IPS-15b (cell line): Measurements from ENCODE around the gene PAF1.

Experiments
- H3K27me3 ChIP-seq: one replicate; pipeline ENCODE4 v1.6.1; 2013; ENCODE audit warnings: low read length; ENCODE audit not compliant: control insufficient read depth, insufficient read depth
- H3K36me3 ChIP-seq: one replicate; pipeline ENCODE4 v1.6.1; 2013; ENCODE audit warnings: low read length; ENCODE audit not compliant: control insufficient read depth, insufficient read depth
- H3K4me1 ChIP-seq: one replicate; pipeline ENCODE4 v1.6.1; 2013; ENCODE audit warnings: mild to moderate bottlenecking, low read length; ENCODE audit not compliant: control insufficient read depth, insufficient read depth
- H3K4me3 ChIP-seq: one replicate; pipeline ENCODE4 v1.5.1; 2013; ENCODE audit warnings: low read depth, low read length
- H3K9ac ChIP-seq: one replicate; pipeline ENCODE4 v1.6.1; 2013; ENCODE audit warnings: low read depth, mild to moderate bottlenecking, low read length
- H3K9me3 ChIP-seq: one replicate; pipeline ENCODE4 v1.6.1; 2013; ENCODE audit warnings: mild to moderate bottlenecking, low read length; ENCODE audit not compliant: control insufficient read depth, insufficient read depth

The PAF1 gene

GRCh38 chr19:39369200-39369599, 21.7 kb downstream of the PAF1 start:
- H3K4me3 ChIP-seq: no peak overlapping the region
- H3K9ac ChIP-seq: no peak overlapping the region
- peaks cover 24% of the 10 kb centered on the region for H3K36me3 ChIP-seq
- no peaks in the 10 kb centered on the region for H3K9me3 ChIP-seq
- no peaks in the 10 kb centered on the region for H3K4me1 ChIP-seq
- no peaks in the 10 kb centered on the region for H3K27me3 ChIP-seq

- H3K27me3 ChIP-seq: no peaks in the 10 kb centered on the region
- H3K9me3 ChIP-seq: no peaks in the 10 kb centered on the region
- H3K9ac ChIP-seq: no peak overlapping the region
- peaks cover 17% of the 10 kb centered on the region for H3K36me3 ChIP-seq
- no peaks in the 10 kb centered on the region for H3K4me1 ChIP-seq
- H3K4me3 ChIP-seq: no peak overlapping the region
These were observed 25.4 kb downstream of the PAF1 start for GRCh38 chr19:39365531-39365930.

GRCh38 chr19:39363901-39364457, 26.9 kb downstream of the PAF1 start:
- H3K27me3 ChIP-seq: no peaks in the 10 kb centered on the region
- no peak overlapping the region for H3K9ac ChIP-seq
- H3K9me3 ChIP-seq: no peaks in the 10 kb centered on the region
- no peaks in the 10 kb centered on the region for H3K4me1 ChIP-seq
- H3K4me3 ChIP-seq: no peak overlapping the region
- H3K36me3 ChIP-seq: peaks cover 14% of the 10 kb centered on the region

- H3K36me3 ChIP-seq: peaks cover 22% of the 10 kb centered on the region
- H3K9me3 ChIP-seq: no peaks in the 10 kb centered on the region
- no peak overlapping the region for H3K9ac ChIP-seq
These were observed 27.9 kb downstream of the PAF1 start for GRCh38 chr19:39362682-39363657.

GRCh38 chr19:39360599-39360998, 30.3 kb downstream of the PAF1 start:
- H3K9me3 ChIP-seq: no peaks in the 10 kb centered on the region
- H3K27me3 ChIP-seq: no peaks in the 10 kb centered on the region
- no peak overlapping the region for H3K4me3 ChIP-seq
- peaks cover 30% of the 10 kb centered on the region for H3K36me3 ChIP-seq
- H3K9ac ChIP-seq: no peak overlapping the region
- no peaks in the 10 kb centered on the region for H3K4me1 ChIP-seq

More at GRCh38 chr19:39362682-39363657, 27.9 kb downstream of the PAF1 start:
- no peaks in the 10 kb centered on the region for H3K27me3 ChIP-seq
- no peak overlapping the region for H3K4me3 ChIP-seq
- no peaks in the 10 kb centered on the region for H3K4me1 ChIP-seq

GRCh38 chr19:39359026-39359425, 31.9 kb downstream of the PAF1 start:
- Histone ChIP-seq H3K4me1 (no peaks in the 10 kb centered on the region), H3K27me3 (no peaks in the 10 kb centered on the region), H3K4me3 (no peak overlapping the region), H3K36me3 (peaks cover 36% of the 10 kb centered on the region), H3K9ac (no peak overlapping the region), H3K9me3 (no peaks in the 10 kb centered on the region)

- Histone ChIP-seq H3K4me3 (no peak overlapping the region), H3K9me3 (no peaks in the 10 kb centered on the region), H3K27me3 (no peaks in the 10 kb centered on the region), H3K36me3 (peaks cover 46% of the 10 kb centered on the region), H3K4me1 (no peaks in the 10 kb centered on the region), H3K9ac (no peak overlapping the region)
These were observed 34.3 kb downstream of the PAF1 start for GRCh38 chr19:39356647-39357046.

- Histone ChIP-seq H3K4me3 (no peak overlapping the region), H3K4me1 (no peaks in the 10 kb centered on the region), H3K27me3 (no peaks in the 10 kb centered on the region), H3K9ac (no peak overlapping the region), H3K36me3 (peaks cover 47% of the 10 kb centered on the region), H3K9me3 (no peaks in the 10 kb centered on the region)
These were observed 34.8 kb downstream of the PAF1 start for GRCh38 chr19:39356073-39356472.

- Histone ChIP-seq H3K36me3 (peaks cover 43% of the 10 kb centered on the region), H3K9ac (no peak overlapping the region), H3K4me1 (no peaks in the 10 kb centered on the region), H3K9me3 (no peaks in the 10 kb centered on the region), H3K4me3 (no peak overlapping the region), H3K27me3 (no peaks in the 10 kb centered on the region)
These were observed 35.7 kb downstream of the PAF1 start for GRCh38 chr19:39355253-39355652.

GRCh38 chr19:39352381-39353255, 38.3 kb downstream of the PAF1 start:
- Histone ChIP-seq H3K4me3 (no peak overlapping the region), H3K36me3 (peaks cover 30% of the 10 kb centered on the region), H3K9ac (no peak overlapping the region), H3K4me1 (no peaks in the 10 kb centered on the region), H3K27me3 (no peaks in the 10 kb centered on the region), H3K9me3 (no peaks in the 10 kb centered on the region)

GRCh38 chr19:39351537-39352064, 39.3 kb downstream of the PAF1 start:
- peaks cover 22% of the 10 kb centered on the region for H3K36me3 ChIP-seq
- H3K4me3 ChIP-seq: no peak overlapping the region
- H3K27me3 ChIP-seq: no peaks in the 10 kb centered on the region
- H3K9me3 ChIP-seq: no peaks in the 10 kb centered on the region
- H3K4me1 ChIP-seq: no peaks in the 10 kb centered on the region
- H3K9ac ChIP-seq: no peak overlapping the region
